IMR-90 (cell line): ENCODE measurements around the gene LRRN2. TPM values are rescaled to one million over a fixed set of nuclear protein-coding genes. Genes with fewer than 3 reads are reported as not detected.

Experiments used
- ATAC-seq: fragments of 200-7000 bp; cut with Tn5 transposase; 2 replicates; pipeline ENCODE4 v1.9.1; 2020; ENCODE audit warnings: low read depth, mild to moderate bottlenecking, moderate library complexity
- BruUV-seq: library from RNA; stranded (reverse); fragments of 400-500 nt; replicated peaks from 2 replicates; lab custom pipeline; 2021; lab: Mats Ljungman, UMichigan
- CTCF ChIA-PET: fragments of 300-600 bp; formaldehyde crosslinking; extraction: SDS; loops from one replicate; lab custom pipeline; 2021; ENCODE audit warnings: antibody characterized with exemption; lab: Yijun Ruan, JAX
- POLR2A ChIA-PET: fragments of 300-600 bp; sonication (Branson Sonifier 250); formaldehyde crosslinking; loops from one replicate; lab custom pipeline; 2022; ENCODE audit warnings: antibody characterized with exemption; ENCODE audit not compliant: unreplicated experiment; lab: Charles Lee
- DNase-seq: peaks from one replicate; pipeline ENCODE4 v3.0.0; 2013
- H2AFZ ChIP-seq: replicated peaks from 2 replicates; pipeline ENCODE3; 2013; ENCODE audit warnings: low read length, mild to moderate bottlenecking; ENCODE audit not compliant: poor library complexity
- H2AK5ac ChIP-seq: 2 replicates; pipeline ENCODE4 v1.6.1; 2013; ENCODE audit warnings: low read depth, low read length, inconsistent platforms
- H2AK9ac ChIP-seq: replicated peaks from 2 replicates; pipeline ENCODE3; 2013; ENCODE audit warnings: mild to moderate bottlenecking, low read depth, low read length, moderate library complexity; ENCODE audit not compliant: poor library complexity
- H2BK120ac ChIP-seq: 2 replicates; pipeline ENCODE4 v1.6.1; 2013; ENCODE audit warnings: low read depth, low read length, inconsistent platforms
- H2BK15ac ChIP-seq: 3 replicates; pipeline ENCODE4 v1.6.1; 2013; ENCODE audit warnings: low read depth, low read length, inconsistent platforms
- H2BK20ac ChIP-seq: 2 replicates; pipeline ENCODE4 v1.6.1; 2013; ENCODE audit warnings: low read depth, mild to moderate bottlenecking, inconsistent platforms, low read length, moderate library complexity
- H2BK5ac ChIP-seq: 2 replicates; pipeline ENCODE4 v1.6.1; 2013; ENCODE audit warnings: mild to moderate bottlenecking, low read depth, low read length, inconsistent platforms; ENCODE audit not compliant: poor library complexity, severe bottlenecking
- H3K14ac ChIP-seq: replicated peaks from 2 replicates; pipeline ENCODE4 v1.6.1; 2013; ENCODE audit warnings: low read depth, low read length, inconsistent platforms
- H3K18ac ChIP-seq: 2 replicates; pipeline ENCODE4 v1.6.1; 2013; ENCODE audit warnings: low read depth, low read length, control low read depth
- H3K23ac ChIP-seq: 2 replicates; pipeline ENCODE4 v1.6.1; 2013; ENCODE audit warnings: low read depth, low read length, inconsistent platforms
- H3K27ac ChIP-seq: 2 replicates; pipeline ENCODE4 v1.5.1; 2013; ENCODE audit warnings: mild to moderate bottlenecking, control low read depth, low read length; ENCODE audit not compliant: insufficient read depth
- H3K27me3 ChIP-seq: 2 replicates; pipeline ENCODE4 v1.6.1; 2013; ENCODE audit warnings: low read length; ENCODE audit not compliant: control insufficient read depth, insufficient read depth
- H3K36me3 ChIP-seq: 2 replicates; pipeline ENCODE4 v1.6.1; 2013; ENCODE audit warnings: low read length, mixed read lengths; ENCODE audit not compliant: control insufficient read depth, insufficient read depth
- H3K4ac ChIP-seq: 2 replicates; pipeline ENCODE4 v1.6.1; 2013; ENCODE audit warnings: low read depth, low read length, inconsistent platforms
- H3K4me1 ChIP-seq: 2 replicates; pipeline ENCODE4 v1.6.1; 2013; ENCODE audit warnings: low read length, mixed read lengths; ENCODE audit not compliant: control insufficient read depth, insufficient read depth
- H3K4me2 ChIP-seq: 2 replicates; pipeline ENCODE4 v1.6.1; 2013; ENCODE audit warnings: low read depth, mild to moderate bottlenecking, control low read depth, low read length, moderate library complexity
- H3K4me3 ChIP-seq: 2 replicates; pipeline ENCODE4 v1.5.1; 2013; ENCODE audit warnings: low read depth, mild to moderate bottlenecking, control low read depth, low read length, moderate library complexity; ENCODE audit not compliant: insufficient read depth
- H3K56ac ChIP-seq: 2 replicates; pipeline ENCODE4 v1.6.1; 2013; ENCODE audit warnings: low read length, inconsistent platforms; ENCODE audit not compliant: insufficient read depth; ENCODE audit errors: extremely low read depth
- H3K79me1 ChIP-seq, 2 experiments: 2 replicates each; pipeline ENCODE4 v1.6.1; 2013; ENCODE audit warnings: low read length in 2 of 2, inconsistent platforms in 1 of 2, low read depth in 1 of 2
- H3K9ac ChIP-seq: 2 replicates; pipeline ENCODE4 v1.6.1; 2013; ENCODE audit warnings: low read depth, low read length, control low read depth
- H3K9me1 ChIP-seq: 2 replicates; pipeline ENCODE4 v1.6.1; 2013; ENCODE audit warnings: low read length, inconsistent platforms; ENCODE audit not compliant: insufficient read depth
- H3K9me3 ChIP-seq: 2 replicates; pipeline ENCODE4 v1.6.1; 2013; ENCODE audit warnings: low read length; ENCODE audit not compliant: control insufficient read depth, insufficient read depth
- H4K20me1 ChIP-seq: 2 replicates; pipeline ENCODE4 v1.6.1; 2013; ENCODE audit warnings: low read length, inconsistent platforms; ENCODE audit not compliant: insufficient read depth
- H4K5ac ChIP-seq: 2 replicates; pipeline ENCODE4 v1.6.1; 2013; ENCODE audit warnings: mild to moderate bottlenecking, low read depth, low read length, control low read depth
- H4K8ac ChIP-seq, 2 experiments: 2 replicates each; pipeline ENCODE4 v1.6.1; 2013; ENCODE audit warnings: low read depth in 2 of 2, low read length in 2 of 2, control low read depth in 1 of 2, inconsistent platforms in 1 of 2
- H4K91ac ChIP-seq: 2 replicates; pipeline ENCODE4 v1.6.1; 2013; ENCODE audit warnings: low read depth, low read length, inconsistent platforms; ENCODE audit not compliant: insufficient read depth
- BHLHE40 ChIP-seq: fragments of 150-350 bp; IDR thresholded peaks from 2 replicates; pipeline ENCODE4 v1.6.1; 2016; ENCODE audit warnings: mild to moderate bottlenecking, low read depth, low read length
- CEBPB ChIP-seq: IDR thresholded peaks from 2 replicates; pipeline ENCODE4 v1.6.1; 2012; ENCODE audit warnings: low read depth, low read length, improper control_type of control experiment
- MAZ ChIP-seq: IDR thresholded peaks from 2 replicates; pipeline ENCODE4 v1.6.1; 2012; ENCODE audit warnings: low read depth, mild to moderate bottlenecking, low read length, improper control_type of control experiment, moderate library complexity, borderline replicate concordance
- NFE2L2 ChIP-seq: fragments of 150-350 bp; IDR thresholded peaks from 2 replicates; pipeline ENCODE4 v1.6.1; 2016; ENCODE audit warnings: low read depth, mild to moderate bottlenecking, low read length
- POLR2A ChIP-seq: IDR thresholded peaks from 2 replicates; pipeline ENCODE4 v1.6.1; 2012; ENCODE audit warnings: mild to moderate bottlenecking, low read depth, low read length
- RFX5 ChIP-seq: IDR thresholded peaks from 2 replicates; pipeline ENCODE4 v1.8.0; 2012; ENCODE audit warnings: low read depth, mild to moderate bottlenecking, low read length, moderate library complexity
- dilution Hi-C: fragments of 300-500 bp; cut with HindIII; formaldehyde crosslinking; loops from one replicate; pipeline ENCODE4 v1.14.3; 2018; ENCODE audit warnings: low sequenced_read_pairs; ENCODE audit not compliant: unreplicated experiment
- in situ Hi-C: fragments of 300-500 bp; cut with MboI; formaldehyde crosslinking; loops from 3 replicates; pipeline ENCODE4 v1.14.3; 2019; ENCODE audit warnings: low sequenced_read_pairs, inconsistent platforms, mixed read lengths
- intact Hi-C: fragments of 100-400 bp; cut with micrococcal nuclease; formaldehyde crosslinking; loops from 2 replicates; pipeline ENCODE4 v1.10.0; 2022
- polyA plus RNA-seq, 3 experiments: library from polyadenylated mRNA; depleted of rRNA; stranded (reverse); fragments of >200 nt; gene quantifications; 2 replicates each; pipeline ENCODE4 v1.2.3, GENCODE V29; 2012; ENCODE audit warnings: low replicate concordance in 1 of 3
- total RNA-seq: library from RNA; depleted of rRNA; stranded (reverse); fragments of >200 nt; gene quantifications from 2 replicates; pipeline ENCODE4 v1.2.3, GENCODE V29; 2012

Gene LRRN2
- total and polyA plus RNA-seq, 2 of the 4 experiments (the other 2 are of a cell fraction) = not detected

DNA sequence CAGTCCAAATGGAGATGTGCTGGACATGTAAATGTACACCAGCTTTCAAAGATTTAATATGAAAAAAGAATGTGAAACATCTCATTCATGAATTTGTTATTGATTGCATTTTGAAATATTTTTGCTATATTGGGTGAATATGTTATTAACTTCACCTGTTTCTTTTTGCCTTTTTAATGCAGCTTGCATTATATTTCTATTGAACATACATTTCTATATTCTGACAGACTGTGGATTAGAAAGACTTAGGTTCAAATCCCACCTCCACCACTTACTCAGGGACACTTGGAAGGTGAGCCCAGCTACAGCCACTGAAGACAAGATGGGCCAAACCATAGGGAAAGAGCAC is 37.8 kb downstream of the LRRN2 start:
- H2BK15ac ChIP-seq = no peak overlapping the region
- no peak overlapping the region for H3K27ac ChIP-seq
- no peak overlapping the region for H4K91ac ChIP-seq
- ATAC-seq (no peak), DNase-seq (no peak)
- in situ Hi-C loops (no loop called here), dilution Hi-C loops (no loop called here), intact Hi-C loops (no loop called here)
- no peak overlapping the region for H3K4me3 ChIP-seq
- H3K23ac ChIP-seq = no peak overlapping the region
- no peak overlapping the region for H3K18ac ChIP-seq
- TF ChIP-seq BHLHE40 (no peak), RFX5 (no peak), MAZ (no peak), POLR2A (no peak), NFE2L2 (no peak), CEBPB (no peak)
- H4K5ac ChIP-seq = no peak overlapping the region
- H3K56ac ChIP-seq = no peak overlapping the region
- no peak overlapping the region for H3K4ac ChIP-seq
- H4K8ac ChIP-seq = no peak overlapping the region
- no peak overlapping the region for H2AK9ac ChIP-seq
- no peak overlapping the region for H2AFZ ChIP-seq
- no peaks in the 10 kb centered on the region for H3K4me1 ChIP-seq
- CTCF ChIA-PET = no interaction called here
- no peaks in the 10 kb centered on the region for H4K20me1 ChIP-seq
- POLR2A ChIA-PET = no interaction called here
- H2BK20ac ChIP-seq = no peak overlapping the region
- no peak overlapping the region for H2AK5ac ChIP-seq
- H3K27me3 ChIP-seq = peaks cover 28% of the 10 kb centered on the region
- no peak overlapping the region for H2BK5ac ChIP-seq
- no peaks in the 10 kb centered on the region for H3K9me1 ChIP-seq
- no peak overlapping the region for H3K9ac ChIP-seq
- no peaks in the 10 kb centered on the region for H3K79me1 ChIP-seq
- H3K4me2 ChIP-seq = no peak overlapping the region
- no TSS peak for BruUV-seq
- no peaks in the 10 kb centered on the region for H3K9me3 ChIP-seq
- H3K14ac ChIP-seq = no peak overlapping the region
- no peaks in the 10 kb centered on the region for H3K36me3 ChIP-seq
- H2BK120ac ChIP-seq = no peak overlapping the region
